ENCODE results near the gene PLEKHG4.

Gene PLEKHG4

GRCh38 chr16:67241008-67241900 lies 38.1 kb upstream of the PLEKHG4 start:
- H3K4me3 ChIP-seq (replicated peaks; ENCODE audit: low read depth, low read length): no peak overlapping the region
- TF ChIP-seq CTCF (IDR thresholded peaks at IDR 0.05; ENCODE audit: low read depth, low read length, missing control alignments): no peak
- DNase-seq (ENCODE audit: extremely low read depth, low read depth): peak; percentile 36

- TF ChIP-seq CTCF (IDR thresholded peaks at IDR 0.05; ENCODE audit: low read depth, low read length, missing control alignments): no peak
- no peak for DNase-seq (ENCODE audit: extremely low read depth, low read depth)
- H3K4me3 ChIP-seq (replicated peaks; ENCODE audit: low read depth, low read length): no peak overlapping the region
These were observed 37.1 kb upstream of the PLEKHG4 start for GRCh38 chr16:67242138-67242730.

GRCh38 chr16:67243481-67243880 lies 35.9 kb upstream of the PLEKHG4 start:
- no peak for TF ChIP-seq CTCF (IDR thresholded peaks at IDR 0.05; ENCODE audit: low read depth, low read length, missing control alignments)
- DNase-seq (ENCODE audit: extremely low read depth, low read depth): no peak
- no peak overlapping the region for H3K4me3 ChIP-seq (replicated peaks; ENCODE audit: low read depth, low read length)

GRCh38 chr16:67244387-67245185 lies 34.7 kb upstream of the PLEKHG4 start:
- peak overlapping the region; percentile 72 for H3K4me3 ChIP-seq (replicated peaks; ENCODE audit: low read depth, low read length)
- no peak for TF ChIP-seq CTCF (IDR thresholded peaks at IDR 0.05; ENCODE audit: low read depth, low read length, missing control alignments)
- peak; percentile 71 for DNase-seq (ENCODE audit: extremely low read depth, low read depth)

- no peak for TF ChIP-seq CTCF (IDR thresholded peaks at IDR 0.05; ENCODE audit: low read depth, low read length, missing control alignments)
- H3K4me3 ChIP-seq (replicated peaks; ENCODE audit: low read depth, low read length): peak overlapping the region; percentile 72
- no peak for DNase-seq (ENCODE audit: extremely low read depth, low read depth)
These were observed 34.1 kb upstream of the PLEKHG4 start for GRCh38 chr16:67245186-67245585.

- H3K4me3 ChIP-seq (replicated peaks; ENCODE audit: low read depth, low read length): peak overlapping the region; percentile 72
- TF ChIP-seq CTCF (IDR thresholded peaks at IDR 0.05; ENCODE audit: low read depth, low read length, missing control alignments): no peak
- DNase-seq (ENCODE audit: extremely low read depth, low read depth): no peak
These were observed 33.7 kb upstream of the PLEKHG4 start for GRCh38 chr16:67245674-67246080.

Data from HFF-Myc (cell line).